ENCODE measurements around the gene PPP1R12B.

GRCh38 chr1:202623075-202623474, 274.6 kb downstream of the PPP1R12B start:
- TF ChIP-seq CTCF (IDR thresholded peaks at IDR 0.05; ENCODE audit: poor library complexity) (no peak), EZH2 (IDR thresholded peaks at IDR 0.05; ENCODE audit: borderline replicate concordance) (no peak), EZH2phosphoT487 (IDR thresholded peaks at IDR 0.05; ENCODE audit: low read depth, severe bottlenecking, unreplicated experiment) (no peak)
